GM23338 (cell line): ENCODE measurements around the gene MYO1D. TPM values are rescaled to one million over a fixed set of nuclear protein-coding genes. Genes with fewer than 3 reads are reported as not detected.

ENCODE experiments used
- ATAC-seq: fragments of 200-7000 bp; cut with Tn5 transposase; 3 replicates; pipeline ENCODE4 v1.9.1; 2020
- DNase-seq: peaks from one replicate; pipeline ENCODE4 v3.0.0-alpha.2; 2015; ENCODE audit warnings: low spot score
- H2AFZ ChIP-seq: fragments of 200-600 bp; sonication (generic); 2 replicates; pipeline ENCODE4 v1.8.0; 2016; ENCODE audit warnings: antibody characterized with exemption, mild to moderate bottlenecking, moderate library complexity
- H3F3A ChIP-seq: fragments of 200-600 bp; sonication (generic); replicated peaks from 2 replicates; pipeline ENCODE4 v1.8.0; 2017; ENCODE audit warnings: antibody characterized with exemption, mixed run types, low read depth
- H3K27ac ChIP-seq: fragments of 200-600 bp; sonication (generic); 2 replicates; pipeline ENCODE4 v1.6.1; 2016; ENCODE audit warnings: low read depth
- H3K27me3 ChIP-seq: fragments of 200-600 bp; sonication (generic); 2 replicates; pipeline ENCODE4 v1.8.0; 2016; ENCODE audit warnings: mild to moderate bottlenecking, mixed run types, moderate library complexity; ENCODE audit not compliant: insufficient read depth
- H3K36me3 ChIP-seq: fragments of 200-600 bp; sonication (generic); 2 replicates; pipeline ENCODE4 v1.8.0; 2016; ENCODE audit warnings: mild to moderate bottlenecking; ENCODE audit not compliant: insufficient read depth
- H3K4me1 ChIP-seq: fragments of 200-600 bp; sonication (generic); 2 replicates; pipeline ENCODE4 v1.8.0; 2016; ENCODE audit warnings: mild to moderate bottlenecking, moderate library complexity; ENCODE audit not compliant: insufficient read depth
- H3K4me2 ChIP-seq: fragments of 200-600 bp; sonication (generic); 2 replicates; pipeline ENCODE4 v1.7.1; 2017; ENCODE audit warnings: mixed run types
- H3K4me3 ChIP-seq: fragments of 200-600 bp; sonication (generic); 2 replicates; pipeline ENCODE4 v1.6.1; 2016; ENCODE audit warnings: mixed run types
- H3K79me2 ChIP-seq: fragments of 200-600 bp; sonication (generic); replicated peaks from 2 replicates; pipeline ENCODE4 v1.8.0; 2017; ENCODE audit warnings: mild to moderate bottlenecking; ENCODE audit not compliant: insufficient read depth
- H3K9me2 ChIP-seq: fragments of 200-600 bp; sonication (generic); 2 replicates; pipeline ENCODE4 v1.8.0; 2017; ENCODE audit not compliant: insufficient read depth
- H4K20me1 ChIP-seq: fragments of 200-600 bp; sonication (generic); replicated peaks from 2 replicates; pipeline ENCODE4 v1.8.0; 2017; ENCODE audit warnings: mild to moderate bottlenecking; ENCODE audit not compliant: insufficient read depth
- H3K27ac Mint-ChIP-seq: 2 replicates; pipeline ENCODE4 v1.8.0; 2020; ENCODE audit warnings: inconsistent platforms, mild to moderate bottlenecking, moderate library complexity, mixed read lengths
- H3K27me3 Mint-ChIP-seq: 3 replicates; pipeline ENCODE4 v1.8.0; 2022; ENCODE audit warnings: low read depth, mild to moderate bottlenecking, moderate library complexity, mixed read lengths, inconsistent platforms; ENCODE audit not compliant: insufficient read depth, poor library complexity
- H3K36me3 Mint-ChIP-seq: 3 replicates; pipeline ENCODE4 v1.8.0; 2021; ENCODE audit warnings: low read depth, mild to moderate bottlenecking, inconsistent platforms, moderate library complexity, mixed read lengths
- H3K4me1 Mint-ChIP-seq: 3 replicates; pipeline ENCODE4 v1.8.0; 2020; ENCODE audit warnings: mild to moderate bottlenecking, inconsistent platforms, mixed read lengths
- H3K4me3 Mint-ChIP-seq: 3 replicates; pipeline ENCODE4 v1.8.0; 2021; ENCODE audit warnings: moderate library complexity, mild to moderate bottlenecking, inconsistent platforms, mixed read lengths
- H3K9me3 Mint-ChIP-seq: 3 replicates; pipeline ENCODE4 v1.8.0; 2020; ENCODE audit warnings: moderate library complexity, mild to moderate bottlenecking, inconsistent platforms, mixed read lengths
- EZH2phosphoT487 ChIP-seq: fragments of 200-600 bp; sonication (generic); IDR thresholded peaks from one replicate; pipeline ENCODE4 v1.8.1; 2018; ENCODE audit warnings: antibody characterized with exemption; ENCODE audit not compliant: unreplicated experiment
- JUNB ChIP-seq: IDR thresholded peaks from one replicate; pipeline ENCODE4 v1.6.1; 2016; ENCODE audit warnings: antibody characterized with exemption; ENCODE audit not compliant: unreplicated experiment
- NANOG ChIP-seq: IDR thresholded peaks from 2 replicates; pipeline ENCODE4 v1.6.1; 2016; ENCODE audit warnings: antibody characterized with exemption, borderline replicate concordance
- POLR2AphosphoS5 ChIP-seq: IDR thresholded peaks from 2 replicates; pipeline ENCODE4 v1.6.1; 2016; ENCODE audit warnings: antibody characterized with exemption, low read depth
- REST ChIP-seq: IDR thresholded peaks from one replicate; pipeline ENCODE4 v1.6.1; 2018; ENCODE audit warnings: antibody characterized with exemption; ENCODE audit not compliant: unreplicated experiment
- STAT1 ChIP-seq: IDR thresholded peaks from one replicate; pipeline ENCODE4 v1.6.1; 2016; ENCODE audit warnings: antibody characterized with exemption; ENCODE audit not compliant: unreplicated experiment
- ZNF462 ChIP-seq: fragments of 250-450 bp; sonication (Bioruptor Pico); IDR thresholded peaks from 2 replicates; pipeline ENCODE4 v1.5.0; 2020; ENCODE audit warnings: mild to moderate bottlenecking, moderate library complexity
- polyA plus RNA-seq: library from polyadenylated mRNA; unstranded; fragments of >200 nt; fragmentation: Nextera tagmentation; extraction: Ambion mirVana; gene quantifications from 2 replicates; pipeline ENCODE4 v1.2.1, GENCODE V29; 2016
- total RNA-seq: library from RNA; depleted of rRNA; stranded (reverse); fragments of >200 nt; shearing (Covaris generic); gene quantifications from 2 replicates; pipeline ENCODE4 v1.2.3, GENCODE V29; 2014

The MYO1D gene
- total and polyA plus RNA-seq, 2 experiments from 2014 or later = 8.6 to 28.6 TPM

GRCh38 chr17:32746698-32747097, 130.2 kb downstream of the MYO1D start (continued):
- TF ChIP-seq ZNF462 (CRISPR knock-in tag) = no peak

- no peaks in the 10 kb centered on the region for H3K79me2 ChIP-seq
- Mint-ChIP-seq H3K36me3 (no peaks in the 10 kb centered on the region; the same call in 2 of the 3 replicates), H3K27me3 (no peaks in the 10 kb centered on the region), H3K4me3 (no peak overlapping the region), H3K27ac (no peak overlapping the region), H3K4me1 (no peaks in the 10 kb centered on the region), H3K9me3 (no peaks in the 10 kb centered on the region)
- no peak overlapping the region for H2AFZ ChIP-seq
- no peak overlapping the region for H3K4me2 ChIP-seq
- no peaks in the 10 kb centered on the region for H3K27me3 ChIP-seq
- H3F3A ChIP-seq = no peaks in the 10 kb centered on the region
- H3K36me3 ChIP-seq = no peaks in the 10 kb centered on the region
- no peak overlapping the region for H3K27ac ChIP-seq
- H3K9me2 ChIP-seq = no peaks in the 10 kb centered on the region
- ATAC-seq (no peak), DNase-seq (no peak)
- no peaks in the 10 kb centered on the region for H4K20me1 ChIP-seq
- H3K4me3 ChIP-seq = no peak overlapping the region
- H3K4me1 ChIP-seq = no peaks in the 10 kb centered on the region
- TF ChIP-seq ZNF462 (CRISPR knock-in tag) (no peak), EZH2phosphoT487 (no peak), REST (no peak), STAT1 (no peak), NANOG (no peak), POLR2AphosphoS5 (no peak), JUNB (no peak)
Observed at GRCh38 chr17:32746280-32746679, 130.6 kb downstream of the MYO1D start.
